HFFc6 (cell line): ENCODE data around the gene CRYGN. TPM values are rescaled to one million over a fixed set of nuclear protein-coding genes. Genes with fewer than 3 reads are reported as not detected.

Source experiments
- DNase-seq: peaks from one replicate; pipeline ENCODE4 v3.0.0-alpha.2; 2018
- H3K27ac Mint-ChIP-seq: 2 replicates; pipeline ENCODE4 v1.8.0; 2020; ENCODE audit warnings: mild to moderate bottlenecking, mixed read lengths
- H3K27me3 Mint-ChIP-seq: 2 replicates; pipeline ENCODE4 v1.8.0; 2021; ENCODE audit warnings: mild to moderate bottlenecking, moderate library complexity, mixed read lengths; ENCODE audit not compliant: insufficient read depth
- H3K36me3 Mint-ChIP-seq: 2 replicates; pipeline ENCODE4 v1.8.0; 2021; ENCODE audit warnings: low read depth, mixed read lengths
- H3K4me1 Mint-ChIP-seq: 2 replicates; pipeline ENCODE4 v1.8.0; 2020; ENCODE audit warnings: low read depth, mixed read lengths
- H3K4me3 Mint-ChIP-seq: 2 replicates; pipeline ENCODE4 v1.8.0; 2020; ENCODE audit warnings: mild to moderate bottlenecking, moderate library complexity, mixed read lengths
- H3K9me3 Mint-ChIP-seq: 2 replicates; pipeline ENCODE4 v1.8.0; 2020; ENCODE audit warnings: mild to moderate bottlenecking, mixed read lengths
- total RNA-seq, 6 experiments: library from RNA; stranded (reverse); fragmentation: NEBNext Ultra II Directional; extraction: Animal tissue kit (Norgen Biotek cat#: 25700); gene quantifications; 2 replicates in 1 of 6; 3 replicates in 5 of 6; pipeline ENCODE4 v1.2.3, GENCODE V29; 2021
- TF ChIP-seq, protein P1 (sequence below): fragments of 200-600 bp; sonication (generic); IDR thresholded peaks from 2 replicates; pipeline ENCODE4 v1.5.0; 2021; ENCODE audit warnings: antibody characterized with exemption, mild to moderate bottlenecking

The CRYGN gene
- total RNA-seq, 6 experiments from 2014 or later, result not detected

DNA sequence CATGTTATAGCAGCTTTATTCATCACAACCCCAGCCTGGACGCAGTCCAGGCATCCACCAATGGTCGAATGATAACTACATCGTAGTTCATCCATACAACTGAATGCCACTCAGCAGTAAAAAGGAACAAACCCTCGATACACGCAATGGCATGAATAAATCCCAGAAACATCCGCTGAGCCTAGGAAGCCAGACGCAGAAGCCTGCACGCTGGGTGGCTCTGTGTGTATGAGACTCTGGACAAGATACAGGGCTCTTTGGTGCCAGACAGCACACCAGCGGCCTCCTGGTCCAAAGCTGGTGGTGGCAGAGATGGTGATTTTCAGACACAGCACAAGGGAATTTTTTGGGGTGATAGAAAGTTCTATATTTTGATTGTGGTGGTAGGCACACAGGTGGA, 10.0 kb upstream of the CRYGN start:
- H3K27me3 Mint-ChIP-seq, result peaks cover 8% of the 10 kb centered on the region
- H3K9me3 Mint-ChIP-seq, result no peaks in the 10 kb centered on the region
- peaks cover 6% of the 10 kb centered on the region for H3K4me1 Mint-ChIP-seq
- TF ChIP-seq, protein P1, sequence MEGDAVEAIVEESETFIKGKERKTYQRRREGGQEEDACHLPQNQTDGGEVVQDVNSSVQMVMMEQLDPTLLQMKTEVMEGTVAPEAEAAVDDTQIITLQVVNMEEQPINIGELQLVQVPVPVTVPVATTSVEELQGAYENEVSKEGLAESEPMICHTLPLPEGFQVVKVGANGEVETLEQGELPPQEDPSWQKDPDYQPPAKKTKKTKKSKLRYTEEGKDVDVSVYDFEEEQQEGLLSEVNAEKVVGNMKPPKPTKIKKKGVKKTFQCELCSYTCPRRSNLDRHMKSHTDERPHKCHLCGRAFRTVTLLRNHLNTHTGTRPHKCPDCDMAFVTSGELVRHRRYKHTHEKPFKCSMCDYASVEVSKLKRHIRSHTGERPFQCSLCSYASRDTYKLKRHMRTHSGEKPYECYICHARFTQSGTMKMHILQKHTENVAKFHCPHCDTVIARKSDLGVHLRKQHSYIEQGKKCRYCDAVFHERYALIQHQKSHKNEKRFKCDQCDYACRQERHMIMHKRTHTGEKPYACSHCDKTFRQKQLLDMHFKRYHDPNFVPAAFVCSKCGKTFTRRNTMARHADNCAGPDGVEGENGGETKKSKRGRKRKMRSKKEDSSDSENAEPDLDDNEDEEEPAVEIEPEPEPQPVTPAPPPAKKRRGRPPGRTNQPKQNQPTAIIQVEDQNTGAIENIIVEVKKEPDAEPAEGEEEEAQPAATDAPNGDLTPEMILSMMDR, result no peak
- H3K27ac Mint-ChIP-seq, result no peak overlapping the region
- no peak overlapping the region for H3K4me3 Mint-ChIP-seq
- no peak for DNase-seq
- no peaks in the 10 kb centered on the region for H3K36me3 Mint-ChIP-seq

DNA sequence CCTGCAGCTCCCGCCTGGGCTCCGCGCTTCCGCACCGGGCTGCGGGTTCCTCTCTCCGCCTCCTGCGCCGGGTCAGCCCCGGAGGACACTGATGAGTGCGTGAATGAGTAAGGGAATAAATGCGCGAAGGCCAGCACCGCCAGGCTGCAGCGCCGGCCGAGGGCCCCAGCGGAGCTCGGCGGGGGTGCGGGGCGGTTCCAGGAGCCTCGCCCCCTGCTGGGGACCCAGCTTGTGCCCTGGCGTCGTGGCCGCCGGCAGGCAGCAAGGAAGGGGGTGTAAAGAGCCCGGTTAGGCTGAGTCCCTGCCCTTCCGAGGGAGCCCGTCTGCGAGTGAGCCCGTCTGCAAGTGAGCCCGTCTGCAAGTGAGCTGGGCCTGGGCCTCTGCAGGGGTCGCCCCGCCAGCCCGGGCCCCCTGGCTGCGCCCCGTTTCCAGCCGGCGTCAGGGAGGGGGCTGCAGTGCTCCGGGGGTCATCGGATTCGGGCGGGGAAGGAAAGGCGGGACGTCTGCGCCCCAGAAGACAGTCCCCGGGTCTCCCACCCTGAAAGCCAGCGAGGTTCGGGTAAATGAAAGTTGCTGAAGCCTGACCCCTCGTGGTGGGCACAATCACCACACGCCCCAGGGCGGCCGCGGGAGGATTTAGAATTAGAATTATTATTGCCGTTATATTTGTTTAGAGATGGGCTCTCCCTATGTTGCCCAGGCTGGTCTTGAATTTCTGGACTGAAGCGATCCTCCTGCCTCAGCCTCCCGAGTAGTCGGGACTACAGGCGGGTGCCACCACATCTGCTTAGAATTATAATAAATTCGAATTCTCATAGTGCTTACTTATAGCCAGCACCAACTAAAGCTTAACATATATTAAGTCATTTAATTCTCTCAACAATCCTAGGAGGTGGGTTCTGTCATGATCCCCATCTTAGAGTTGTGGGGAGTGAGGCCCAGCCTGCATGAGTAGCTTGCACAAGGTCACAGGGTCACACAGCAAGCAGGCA, 8.6 kb upstream of the CRYGN start:
- Mint-ChIP-seq H3K4me1 (peaks cover 6% of the 10 kb centered on the region), H3K27ac (no peak overlapping the region), H3K9me3 (no peaks in the 10 kb centered on the region), H3K27me3 (peaks cover 8% of the 10 kb centered on the region), H3K36me3 (no peaks in the 10 kb centered on the region), H3K4me3 (peak overlapping the region; percentile 63)
- TF ChIP-seq, protein P1, result peak; percentile 89
- DNase-seq, result peak; percentile 35

DNA sequence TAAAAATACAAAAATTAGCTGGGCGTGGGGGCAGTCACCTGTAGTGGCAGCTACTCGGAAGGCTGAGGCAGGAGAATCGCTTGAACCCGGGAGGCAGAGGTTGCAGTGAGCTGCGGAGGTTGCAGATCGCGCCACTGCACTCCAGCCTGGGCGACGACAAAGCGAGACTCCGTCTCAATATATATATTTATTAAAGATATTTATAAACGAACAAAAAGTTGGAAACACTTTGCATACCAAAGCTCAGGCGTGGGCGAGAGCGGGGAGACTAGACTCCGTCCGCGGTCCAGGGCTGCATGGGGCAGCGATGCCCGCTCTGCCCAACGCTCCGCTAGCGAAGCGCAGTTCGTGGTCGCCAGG, 7.9 kb upstream of the CRYGN start:
- TF ChIP-seq, protein P1, result no peak
- H3K36me3 Mint-ChIP-seq, result no peaks in the 10 kb centered on the region
- DNase-seq, result no peak
- H3K27me3 Mint-ChIP-seq, result peaks cover 3% of the 10 kb centered on the region
- no peaks in the 10 kb centered on the region for H3K9me3 Mint-ChIP-seq
- H3K27ac Mint-ChIP-seq, result no peak overlapping the region
- H3K4me3 Mint-ChIP-seq, result peak overlapping the region; percentile 64; the same call in 1 of the 2 replicates
- H3K4me1 Mint-ChIP-seq, result peaks cover 6% of the 10 kb centered on the region

DNA sequence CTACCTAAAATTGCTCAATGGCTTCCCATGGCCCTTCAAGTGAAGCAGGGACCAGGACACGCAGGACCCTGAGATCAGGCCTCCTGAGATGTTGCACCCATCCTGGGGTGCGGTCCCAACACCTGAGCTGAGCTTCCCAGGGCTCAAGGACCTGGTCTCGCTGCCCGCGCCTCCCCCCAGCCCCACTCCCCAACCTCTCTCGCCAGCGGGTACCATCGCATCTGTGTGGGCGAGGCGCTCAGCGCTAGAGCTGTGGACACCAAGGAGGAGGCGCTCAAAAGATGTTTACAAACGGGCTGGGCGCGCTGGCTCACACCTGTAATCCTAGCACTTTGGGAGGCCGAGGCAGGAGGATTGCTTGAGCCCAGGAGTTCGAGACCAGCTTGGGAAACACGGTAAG, 7.4 kb upstream of the CRYGN start:
- TF ChIP-seq, protein P1, result no peak
- peaks cover 3% of the 10 kb centered on the region for H3K27me3 Mint-ChIP-seq
- H3K4me3 Mint-ChIP-seq, result no peak overlapping the region
- DNase-seq, result no peak
- no peak overlapping the region for H3K27ac Mint-ChIP-seq
- H3K4me1 Mint-ChIP-seq, result peaks cover 6% of the 10 kb centered on the region
- no peaks in the 10 kb centered on the region for H3K9me3 Mint-ChIP-seq
- H3K36me3 Mint-ChIP-seq, result no peaks in the 10 kb centered on the region

DNA sequence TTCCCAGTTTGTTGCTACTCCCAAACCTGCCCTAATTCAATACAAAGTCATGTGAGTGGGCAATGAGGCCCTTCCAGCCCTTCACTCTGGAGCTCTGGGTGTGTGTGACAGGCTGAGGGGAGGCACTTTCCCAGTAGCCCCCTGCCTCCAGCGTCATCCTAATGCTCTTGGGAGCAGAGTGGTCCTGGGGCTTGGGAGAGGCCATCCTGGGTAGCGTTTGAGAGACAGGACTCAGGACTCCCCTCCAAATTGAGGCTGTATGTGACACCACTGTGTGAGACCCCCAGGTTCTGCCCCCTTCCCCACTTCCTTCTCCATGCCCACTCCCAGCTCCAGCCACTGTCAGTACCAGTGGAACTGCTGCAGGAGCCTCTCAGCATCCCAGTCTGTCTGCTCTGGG, 6.5 kb upstream of the CRYGN start:
- DNase-seq, result no peak
- Mint-ChIP-seq H3K4me1 (peaks cover 6% of the 10 kb centered on the region), H3K27me3 (peaks cover 8% of the 10 kb centered on the region), H3K4me3 (no peak overlapping the region), H3K27ac (no peak overlapping the region), H3K36me3 (no peaks in the 10 kb centered on the region), H3K9me3 (no peaks in the 10 kb centered on the region)
- TF ChIP-seq, protein P1, result no peak
